ENCODE results near the gene HOMER1.

GRCh38 chr5:79526928-79527327 is 13.0 kb upstream of the HOMER1 start:
- TF ChIP-seq CTCF (conservative IDR thresholded peaks at IDR 0.05 in 1 of 2, IDR thresholded peaks at IDR 0.05 in 1 of 2; ENCODE audit: low read depth in 1 of 2, low read length in 2 of 2) (no peak), EZH2 (IDR thresholded peaks at IDR 0.05; ENCODE audit: low read length, missing control alignments) (no peak)
